Mesothelial cell of epicardium (in vitro differentiated cells): ENCODE data around the gene MPPE1. TPM values are rescaled to one million over a fixed set of nuclear protein-coding genes. Genes with fewer than 3 reads are reported as not detected.
A peak's percentile ranks its signal among the peaks of the same experiment; 100 is the strongest.
"Not testable (repeated sequence)": the region's sequence is repeated elsewhere in the genome, so short reads cannot be mapped to it uniquely, and the experiment has no call there.

Experiments used
- DNase-seq, 2 experiments: peaks; one replicate each; pipeline ENCODE4 v3.0.0; 2021; ENCODE audit warnings: low spot score in 2 of 2; ENCODE audit not compliant: unreplicated experiment in 2 of 2
- H3K27ac Mint-ChIP-seq: 2 replicates; pipeline ENCODE4 v1.8.0; 2021; ENCODE audit warnings: mixed read lengths
- H3K27me3 Mint-ChIP-seq: 2 replicates; pipeline ENCODE4 v1.8.0; 2021; ENCODE audit warnings: low read depth, mixed read lengths
- H3K36me3 Mint-ChIP-seq: 2 replicates; pipeline ENCODE4 v1.8.0; 2021; ENCODE audit warnings: mixed read lengths
- H3K4me1 Mint-ChIP-seq: 2 replicates; pipeline ENCODE4 v1.8.0; 2021; ENCODE audit warnings: mixed read lengths
- H3K4me3 Mint-ChIP-seq: 2 replicates; pipeline ENCODE4 v1.8.0; 2021; ENCODE audit warnings: mild to moderate bottlenecking, moderate library complexity, mixed read lengths
- H3K9me3 Mint-ChIP-seq: 2 replicates; pipeline ENCODE4 v1.8.0; 2021; ENCODE audit warnings: mixed read lengths
- total RNA-seq: library from RNA; stranded (reverse); gene quantifications from 3 replicates; pipeline ENCODE4 v1.2.1, GENCODE V29; 2021
- TF ChIP-seq, protein P1 (sequence below): fragments of 200-600 bp; sonication (generic); IDR thresholded peaks from one replicate; pipeline ENCODE4 v1.5.0; 2021; ENCODE audit warnings: antibody characterized with exemption; ENCODE audit not compliant: unreplicated experiment

Gene MPPE1
- total RNA-seq, 1 donor from 2014 or later: 35.6 TPM

GRCh38 chr18:11927497-11927896, 19.4 kb upstream of the MPPE1 start:
- no peaks in the 10 kb centered on the region for H3K36me3 Mint-ChIP-seq
- H3K4me1 Mint-ChIP-seq: no peaks in the 10 kb centered on the region
- H3K27me3 Mint-ChIP-seq: no peaks in the 10 kb centered on the region
- H3K27ac Mint-ChIP-seq: no peak overlapping the region
- TF ChIP-seq, protein P1, sequence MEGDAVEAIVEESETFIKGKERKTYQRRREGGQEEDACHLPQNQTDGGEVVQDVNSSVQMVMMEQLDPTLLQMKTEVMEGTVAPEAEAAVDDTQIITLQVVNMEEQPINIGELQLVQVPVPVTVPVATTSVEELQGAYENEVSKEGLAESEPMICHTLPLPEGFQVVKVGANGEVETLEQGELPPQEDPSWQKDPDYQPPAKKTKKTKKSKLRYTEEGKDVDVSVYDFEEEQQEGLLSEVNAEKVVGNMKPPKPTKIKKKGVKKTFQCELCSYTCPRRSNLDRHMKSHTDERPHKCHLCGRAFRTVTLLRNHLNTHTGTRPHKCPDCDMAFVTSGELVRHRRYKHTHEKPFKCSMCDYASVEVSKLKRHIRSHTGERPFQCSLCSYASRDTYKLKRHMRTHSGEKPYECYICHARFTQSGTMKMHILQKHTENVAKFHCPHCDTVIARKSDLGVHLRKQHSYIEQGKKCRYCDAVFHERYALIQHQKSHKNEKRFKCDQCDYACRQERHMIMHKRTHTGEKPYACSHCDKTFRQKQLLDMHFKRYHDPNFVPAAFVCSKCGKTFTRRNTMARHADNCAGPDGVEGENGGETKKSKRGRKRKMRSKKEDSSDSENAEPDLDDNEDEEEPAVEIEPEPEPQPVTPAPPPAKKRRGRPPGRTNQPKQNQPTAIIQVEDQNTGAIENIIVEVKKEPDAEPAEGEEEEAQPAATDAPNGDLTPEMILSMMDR: no peak
- no peaks in the 10 kb centered on the region for H3K9me3 Mint-ChIP-seq
- no peak for DNase-seq
- H3K4me3 Mint-ChIP-seq: no peak overlapping the region

DNA sequence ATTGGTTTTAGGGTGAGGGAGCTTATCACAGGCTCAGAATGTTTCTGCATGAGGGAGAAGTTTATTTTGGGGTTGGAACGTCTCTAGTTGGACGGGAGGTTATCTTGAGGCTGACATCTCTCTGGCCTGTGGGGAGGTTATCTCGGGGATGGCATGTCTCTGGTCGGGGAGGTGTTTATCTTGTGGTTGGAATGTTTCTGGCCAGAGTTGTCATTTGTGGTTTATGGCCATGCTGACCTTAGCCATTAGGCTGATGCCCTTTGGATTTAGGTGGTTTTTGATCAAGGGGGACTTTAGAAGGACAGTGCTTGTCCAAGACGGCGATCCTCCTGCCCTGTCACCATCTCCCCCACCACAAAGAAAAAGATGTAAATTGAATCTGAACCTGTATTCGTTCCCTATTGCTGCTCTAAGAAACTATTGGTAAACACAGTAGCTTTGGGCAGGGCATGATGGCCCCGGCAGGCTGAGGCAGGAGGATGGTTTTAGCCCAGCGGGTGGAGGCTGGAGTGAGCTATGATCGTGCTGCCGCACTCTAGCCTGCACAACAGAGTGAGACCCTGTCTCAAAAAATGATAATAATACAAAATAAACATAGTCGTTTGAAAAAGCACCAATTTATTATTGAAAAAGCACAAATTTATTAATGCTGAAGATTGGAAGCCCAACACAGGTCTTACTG, 17.8 kb upstream of the MPPE1 start:
- no peak overlapping the region for H3K27ac Mint-ChIP-seq
- TF ChIP-seq, protein P1: no peak
- H3K4me3 Mint-ChIP-seq: no peak overlapping the region
- H3K4me1 Mint-ChIP-seq: no peaks in the 10 kb centered on the region
- no peaks in the 10 kb centered on the region for H3K36me3 Mint-ChIP-seq
- DNase-seq: no peak
- H3K27me3 Mint-ChIP-seq: no peaks in the 10 kb centered on the region
- H3K9me3 Mint-ChIP-seq: no peaks in the 10 kb centered on the region

DNA sequence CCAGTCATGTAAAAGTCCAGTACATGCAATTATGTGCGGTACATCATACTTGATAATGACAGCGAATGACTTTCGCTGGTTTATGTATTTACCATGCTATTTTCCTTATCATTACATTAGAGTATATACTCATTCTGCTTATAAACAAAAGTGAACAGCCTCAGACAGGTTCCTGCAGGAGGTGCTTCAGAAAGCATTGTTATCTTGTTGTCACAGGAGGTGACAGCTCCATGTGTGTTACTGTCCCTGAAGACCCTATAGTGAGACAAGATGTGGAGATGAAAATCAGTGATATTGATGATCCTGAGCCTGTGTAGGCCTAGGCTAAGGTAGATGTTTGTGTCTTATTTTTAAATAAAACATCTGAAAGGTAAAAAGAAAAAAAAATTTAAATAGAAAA, 15.3 kb upstream of the MPPE1 start:
- Mint-ChIP-seq H3K36me3 (no peaks in the 10 kb centered on the region), H3K27me3 (no peaks in the 10 kb centered on the region)
- TF ChIP-seq, protein P1: no peak

DNA sequence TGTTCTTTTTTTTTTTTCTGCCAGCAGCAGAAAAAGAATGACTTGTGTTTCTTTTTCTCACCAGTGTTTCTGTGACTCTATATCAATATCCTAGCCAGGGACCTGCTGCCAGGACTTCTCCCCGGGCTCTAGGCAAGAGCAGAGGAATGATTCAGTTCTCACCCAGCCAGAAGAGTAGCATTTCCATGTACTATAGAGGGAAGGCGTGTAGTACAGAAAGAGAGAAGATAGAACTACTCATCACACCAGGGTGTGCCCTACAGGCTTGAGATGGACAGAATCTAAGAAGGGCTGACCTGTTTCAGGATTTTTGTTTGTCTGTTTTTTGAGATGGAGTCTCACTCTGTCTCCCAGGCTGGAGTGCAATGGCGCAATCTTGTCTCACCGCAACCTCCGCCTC, 11.4 kb upstream of the MPPE1 start:
- H3K9me3 Mint-ChIP-seq, H3K4me3 Mint-ChIP-seq, H3K27me3 Mint-ChIP-seq, DNase-seq, H3K36me3 Mint-ChIP-seq, H3K27ac Mint-ChIP-seq, H3K4me1 Mint-ChIP-seq: not testable (repeated sequence)

More for the DNA sequence above, 15.3 kb upstream of the MPPE1 start:
- Mint-ChIP-seq H3K4me3 (no peak overlapping the region), H3K9me3 (no peaks in the 10 kb centered on the region), H3K27ac (no peak overlapping the region), H3K4me1 (no peaks in the 10 kb centered on the region)
- DNase-seq: no peak

- not testable (repeated sequence) for H3K4me3 Mint-ChIP-seq, H3K27me3 Mint-ChIP-seq, DNase-seq, H3K9me3 Mint-ChIP-seq, H3K27ac Mint-ChIP-seq, H3K4me1 Mint-ChIP-seq, H3K36me3 Mint-ChIP-seq
These were observed 8.8 kb upstream of the MPPE1 start for GRCh38 chr18:11916880-11917279.

GRCh38 chr18:11909591-11910026, 1.5 kb upstream of the MPPE1 start:
- no peak for DNase-seq
- Mint-ChIP-seq H3K27me3 (no peaks in the 10 kb centered on the region), H3K27ac (peak overlapping the region; percentile 91), H3K9me3 (no peaks in the 10 kb centered on the region), H3K4me3 (peak overlapping the region; percentile 77), H3K36me3 (no peaks in the 10 kb centered on the region), H3K4me1 (peaks cover 16% of the 10 kb centered on the region)
- TF ChIP-seq, protein P1: no peak

DNA sequence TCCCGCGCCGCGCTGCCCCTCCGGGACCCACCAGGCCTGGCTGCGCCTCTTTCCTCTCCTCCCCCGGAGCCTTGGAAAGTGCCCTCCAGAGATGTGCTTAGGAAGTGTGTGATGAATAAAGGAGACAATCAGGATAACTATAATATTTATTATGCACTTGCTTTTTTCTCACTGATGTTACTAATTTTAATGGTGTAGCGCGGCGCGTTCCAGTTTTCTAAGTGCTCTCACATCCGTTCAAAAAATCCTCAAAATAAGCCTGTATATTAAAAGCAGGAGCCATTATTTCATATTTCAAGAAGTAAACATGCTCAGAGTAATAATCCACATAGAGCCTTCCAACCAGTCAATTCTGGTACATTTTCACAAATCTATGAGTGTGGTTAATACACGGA, 941 bp upstream of the MPPE1 start:
- H3K27ac Mint-ChIP-seq: peak overlapping the region; percentile 91
- TF ChIP-seq, protein P1: no peak
- H3K4me1 Mint-ChIP-seq: peaks cover 16% of the 10 kb centered on the region
- peak overlapping the region; percentile 77 for H3K4me3 Mint-ChIP-seq
- H3K36me3 Mint-ChIP-seq: no peaks in the 10 kb centered on the region
- no peaks in the 10 kb centered on the region for H3K27me3 Mint-ChIP-seq
- DNase-seq: no peak
- no peaks in the 10 kb centered on the region for H3K9me3 Mint-ChIP-seq
